Panc1 (cell line): ENCODE data around the gene UNC80. TPM values are rescaled to one million over a fixed set of nuclear protein-coding genes. Genes with fewer than 3 reads are reported as not detected.

Experiments
- ATAC-seq: fragments of 200-7000 bp; cut with Tn5 transposase; 2 replicates; pipeline ENCODE4 v1.9.1; 2020; ENCODE audit warnings: mild to moderate bottlenecking, moderate library complexity
- BruUV-seq: library from RNA; stranded (reverse); fragments of 400-500 nt; replicated peaks from 2 replicates; lab custom pipeline; 2021; lab: Mats Ljungman, UMichigan
- CTCF ChIA-PET: fragments of 300-600 bp; sonication (Branson Sonifier 250); formaldehyde crosslinking; loops from one replicate; lab custom pipeline; 2022; ENCODE audit warnings: antibody characterized with exemption; lab: Charles Lee
- POLR2A ChIA-PET: fragments of 300-600 bp; sonication (Branson Sonifier 250); formaldehyde crosslinking; loops from one replicate; lab custom pipeline; 2022; ENCODE audit warnings: antibody characterized with exemption; lab: Charles Lee
- DNase-seq: peaks from one replicate; pipeline ENCODE4 v3.0.0-alpha.2; 2010; ENCODE audit warnings: low read depth, low spot score
- H3K27ac ChIP-seq: 2 replicates; pipeline ENCODE4 v1.5.1; 2011; ENCODE audit warnings: mild to moderate bottlenecking, low read length, inconsistent platforms
- H3K27me3 ChIP-seq: fragments of 200-500 bp; sonication (Bioruptor generic); 2 replicates; pipeline ENCODE4 v1.6.0; 2014; ENCODE audit warnings: low read length, inconsistent platforms; ENCODE audit not compliant: control insufficient read depth, insufficient read depth
- H3K36me3 ChIP-seq: fragments of 200-500 bp; sonication (Bioruptor generic); 2 replicates; pipeline ENCODE4 v1.5.1; 2014; ENCODE audit warnings: inconsistent platforms, mild to moderate bottlenecking, low read length, moderate library complexity; ENCODE audit not compliant: control insufficient read depth, insufficient read depth
- H3K4me1 ChIP-seq: 2 replicates; pipeline ENCODE4 v1.5.1; 2011; ENCODE audit warnings: inconsistent platforms, mild to moderate bottlenecking, low read length, moderate library complexity; ENCODE audit not compliant: control insufficient read depth, insufficient read depth
- H3K4me3 ChIP-seq, 2 experiments: 2 replicates each; pipeline ENCODE4 v1.5.1; 2011 to 2012; ENCODE audit warnings: low read depth in 2 of 2, low read length in 2 of 2, mild to moderate bottlenecking in 2 of 2, inconsistent platforms in 1 of 2, moderate library complexity in 1 of 2
- H3K9me3 ChIP-seq: fragments of 200-500 bp; sonication (Bioruptor generic); 2 replicates; pipeline ENCODE4 v1.5.1; 2014; ENCODE audit warnings: low read depth, mild to moderate bottlenecking, inconsistent platforms, low read length, moderate library complexity; ENCODE audit not compliant: control insufficient read depth, insufficient read depth
- CTCF ChIP-seq: fragments of 450-650 bp; IDR thresholded peaks from 2 replicates; pipeline ENCODE4 v1.5.1; 2017; ENCODE audit warnings: mild to moderate bottlenecking
- POLR2AphosphoS5 ChIP-seq: IDR thresholded peaks from 2 replicates; pipeline ENCODE4 v1.6.1; 2012; ENCODE audit warnings: mild to moderate bottlenecking, low read depth, low read length, moderate library complexity
- REST ChIP-seq, 2 experiments: IDR thresholded peaks; 2 replicates each; pipeline ENCODE4 v1.6.1; 2011 to 2012; ENCODE audit warnings: low read depth in 2 of 2, control low read depth in 1 of 2, low read length in 1 of 2, mild to moderate bottlenecking in 1 of 2, moderate library complexity in 1 of 2; ENCODE audit not compliant: insufficient read depth in 1 of 2
- SIN3A ChIP-seq: IDR thresholded peaks from 2 replicates; pipeline ENCODE4 v1.6.1; 2012; ENCODE audit warnings: low read depth, mild to moderate bottlenecking, low read length, moderate library complexity, borderline replicate concordance; ENCODE audit not compliant: insufficient read depth
- TCF7L2 ChIP-seq: IDR thresholded peaks from 2 replicates; pipeline ENCODE4 v1.6.1; 2011; ENCODE audit warnings: mild to moderate bottlenecking, low read depth, low read length, inconsistent platforms
- in situ Hi-C: cut with HindIII; loops from 2 replicates; pipeline ENCODE4 v1.10.0; 2016; ENCODE audit warnings: low sequenced_read_pairs, low pct_unique_long_range_greater_than_20kb
- intact Hi-C: fragments of 100-400 bp; cut with micrococcal nuclease; formaldehyde crosslinking; loops from one replicate; pipeline ENCODE4 v1.10.0; 2022; ENCODE audit not compliant: unreplicated experiment
- total RNA-seq: library from RNA; stranded (reverse); gene quantifications from one replicate; pipeline ENCODE4 v1.2.1, GENCODE V29; 2021; ENCODE audit not compliant: unreplicated experiment

UNC80 gene
- total RNA-seq, 1 experiment from 2014 or later, result 0.08 TPM

DNA sequence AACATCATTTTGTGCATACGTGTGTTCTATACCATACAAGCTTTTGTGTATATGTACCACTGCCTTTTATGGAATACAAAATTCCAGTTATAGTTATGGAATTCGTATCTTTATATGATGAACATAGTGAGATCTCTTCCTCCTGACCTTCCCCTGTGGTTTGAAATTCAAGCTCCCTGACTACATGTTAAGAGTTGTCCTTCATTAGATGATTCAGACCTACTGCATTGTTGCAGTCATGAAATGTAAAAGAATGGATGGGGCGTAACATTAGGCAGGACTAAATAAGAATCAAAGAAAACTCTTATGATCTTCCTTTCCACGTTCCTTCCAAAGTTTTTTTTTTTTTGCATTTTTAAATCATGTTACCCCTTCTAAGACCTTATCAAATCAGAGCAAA lies 107.1 kb downstream of the UNC80 start:
- Histone ChIP-seq H3K4me1 (no peaks in the 10 kb centered on the region), H3K27me3 (no peaks in the 10 kb centered on the region), H3K36me3 (no peaks in the 10 kb centered on the region), H3K27ac (no peak overlapping the region), H3K9me3 (no peaks in the 10 kb centered on the region), H3K4me3 (no peak overlapping the region)
- intact Hi-C loops, result no loop called here
- no TSS peak for BruUV-seq
- DNase-seq (no peak), ATAC-seq (no peak)
- ChIA-PET CTCF (no interaction called here), POLR2A (no interaction called here)
- in situ Hi-C loops, result no loop called here
- no peak for TF ChIP-seq POLR2AphosphoS5
- TF ChIP-seq REST (IDR thresholded peaks at IDR 0.05; ENCODE audit: insufficient read depth in 1 of 2, low read depth in 2 of 2, low read length in 1 of 2), result no peak
- TF ChIP-seq SIN3A, result no peak
- TF ChIP-seq TCF7L2, result no peak
- TF ChIP-seq CTCF, result no peak

GRCh38 chr2:209900638-209901037 lies 129.0 kb downstream of the UNC80 start:
- Histone ChIP-seq H3K27ac (no peak overlapping the region), H3K36me3 (no peaks in the 10 kb centered on the region), H3K4me1 (no peaks in the 10 kb centered on the region), H3K4me3 (no peak overlapping the region), H3K27me3 (0 out of 2 replicates have a peak, but pooled peaks cover 2% of the 10 kb centered on the region), H3K9me3 (no peaks in the 10 kb centered on the region)
- ChIA-PET POLR2A (no interaction called here), CTCF (no interaction called here)
- in situ Hi-C loops, result no loop called here
- TF ChIP-seq POLR2AphosphoS5 (no peak), CTCF (no peak), SIN3A (no peak), TCF7L2 (no peak), REST (IDR thresholded peaks at IDR 0.05; ENCODE audit: insufficient read depth in 1 of 2, low read depth in 2 of 2, low read length in 1 of 2) (no peak)
- BruUV-seq, result no TSS peak
- DNase-seq, result no peak
- no peak for ATAC-seq
- intact Hi-C loops, result no loop called here
